Measurements from ENCODE around the gene ST6GALNAC3. TPM values are rescaled to one million over a fixed set of nuclear protein-coding genes. Genes with fewer than 3 reads are reported as not detected.

Gene ST6GALNAC3
- total RNA-seq, 1 donor from 2014 or later, result 7.2 TPM

DNA sequence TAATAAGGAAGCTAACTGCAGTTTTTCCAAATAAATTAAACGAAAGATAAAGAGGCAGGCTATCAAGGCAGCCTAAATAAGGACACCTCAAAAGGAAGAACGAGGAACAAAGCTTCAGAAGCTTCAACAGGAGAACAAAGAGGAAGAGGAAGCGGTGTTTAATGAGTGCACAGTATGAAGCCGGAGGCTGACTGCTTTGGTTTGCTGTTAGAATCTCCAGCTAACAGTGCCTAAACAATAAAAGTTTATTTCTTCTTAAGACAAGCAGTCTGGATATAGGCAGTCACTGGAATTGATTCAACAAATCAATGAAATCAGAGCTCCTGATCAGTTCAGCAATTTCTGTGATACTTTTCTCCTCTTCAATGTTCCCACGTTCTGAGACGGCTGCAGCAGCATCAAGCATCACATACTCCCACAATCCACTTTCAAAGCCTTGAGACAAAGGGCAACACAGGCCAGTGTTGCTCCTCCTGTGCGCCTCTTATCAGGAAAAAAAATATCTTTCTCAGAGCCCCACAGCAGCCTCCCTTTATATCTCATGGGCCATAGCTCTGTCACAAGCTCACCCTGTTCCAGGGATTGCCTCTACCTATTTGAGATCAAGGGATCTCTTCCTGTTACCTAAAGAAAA is 427.2 kb downstream of the ST6GALNAC3 start:
- no peak for DNase-seq (ENCODE audit: low spot score)

DNA sequence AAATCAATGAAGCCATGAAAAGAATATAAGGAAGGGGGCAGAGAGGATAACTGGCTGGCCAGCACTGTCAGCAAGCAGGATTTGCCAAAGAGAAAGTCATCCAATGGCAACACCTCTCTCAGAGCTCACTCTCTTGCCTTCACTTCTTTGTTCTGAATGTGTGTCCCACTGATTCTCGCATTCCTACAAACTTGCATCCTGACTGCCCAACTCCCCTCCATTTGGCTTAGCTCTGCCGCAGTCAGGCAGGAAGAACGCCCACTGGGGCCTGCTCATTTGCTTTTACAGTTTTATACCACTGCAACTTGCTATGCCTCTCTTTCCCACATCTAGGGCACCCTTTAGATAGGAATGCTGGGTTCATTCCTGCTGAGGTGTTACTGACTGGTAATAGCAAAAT is 428.6 kb downstream of the ST6GALNAC3 start:
- no peak for DNase-seq (ENCODE audit: low spot score)

DNA sequence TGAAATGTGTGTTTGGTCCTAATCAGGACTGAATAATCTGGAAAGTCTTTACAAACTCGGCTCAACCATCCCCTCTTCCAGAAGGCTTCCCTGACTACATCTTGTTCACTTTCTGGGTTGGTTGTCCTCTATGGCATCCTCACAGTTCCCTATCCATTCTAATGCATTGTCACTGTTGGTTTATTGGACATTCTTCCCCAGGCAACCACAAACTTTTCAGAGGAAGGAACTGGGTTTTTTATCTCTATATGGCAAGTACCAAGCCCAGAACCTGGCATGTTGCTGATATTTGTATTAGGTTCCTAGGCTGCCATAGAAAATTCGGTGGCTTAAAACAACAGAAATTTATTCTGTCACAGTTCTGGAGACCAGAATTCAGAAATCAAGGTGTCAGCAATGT is 429.2 kb downstream of the ST6GALNAC3 start:
- DNase-seq (ENCODE audit: low spot score), result no peak

DNA sequence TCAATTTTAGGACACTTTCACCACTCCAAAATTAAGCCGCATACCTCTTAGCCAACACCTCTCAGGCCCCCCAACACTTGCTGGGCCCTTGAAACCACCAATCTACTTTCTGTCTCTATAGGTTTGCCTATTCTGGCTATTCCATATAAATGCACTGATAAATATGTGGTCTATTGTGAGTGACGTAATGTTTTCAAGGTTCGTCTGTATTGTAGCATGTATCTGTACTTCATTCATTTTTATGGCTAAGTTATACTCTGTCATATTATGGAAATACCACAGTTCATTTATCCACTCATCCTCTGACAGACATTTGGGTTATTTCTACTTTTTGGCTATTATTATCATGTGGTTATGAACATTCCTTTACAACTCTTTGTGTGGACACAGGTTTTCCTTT is 432.8 kb downstream of the ST6GALNAC3 start:
- no peak for DNase-seq (ENCODE audit: low spot score)

DNA sequence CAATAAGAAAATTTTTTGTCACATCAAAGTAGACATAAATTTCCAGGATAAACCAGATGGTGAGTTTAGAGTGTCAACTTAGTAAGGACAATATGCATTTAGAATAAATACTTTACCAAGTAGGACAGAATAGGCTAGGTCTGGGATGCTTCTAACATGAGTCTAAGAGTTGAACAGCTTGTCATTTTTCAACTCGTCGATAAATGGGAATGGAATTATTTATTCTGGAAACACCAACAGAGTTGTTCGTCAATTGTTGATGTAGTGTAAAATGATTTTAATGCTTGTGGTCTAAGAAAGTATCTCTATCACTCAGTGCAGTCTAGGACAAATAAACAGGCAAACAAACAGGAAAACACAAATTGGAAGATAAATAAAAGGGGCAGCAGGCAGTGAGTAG is 434.3 kb downstream of the ST6GALNAC3 start:
- DNase-seq (ENCODE audit: low spot score), result no peak

DNA sequence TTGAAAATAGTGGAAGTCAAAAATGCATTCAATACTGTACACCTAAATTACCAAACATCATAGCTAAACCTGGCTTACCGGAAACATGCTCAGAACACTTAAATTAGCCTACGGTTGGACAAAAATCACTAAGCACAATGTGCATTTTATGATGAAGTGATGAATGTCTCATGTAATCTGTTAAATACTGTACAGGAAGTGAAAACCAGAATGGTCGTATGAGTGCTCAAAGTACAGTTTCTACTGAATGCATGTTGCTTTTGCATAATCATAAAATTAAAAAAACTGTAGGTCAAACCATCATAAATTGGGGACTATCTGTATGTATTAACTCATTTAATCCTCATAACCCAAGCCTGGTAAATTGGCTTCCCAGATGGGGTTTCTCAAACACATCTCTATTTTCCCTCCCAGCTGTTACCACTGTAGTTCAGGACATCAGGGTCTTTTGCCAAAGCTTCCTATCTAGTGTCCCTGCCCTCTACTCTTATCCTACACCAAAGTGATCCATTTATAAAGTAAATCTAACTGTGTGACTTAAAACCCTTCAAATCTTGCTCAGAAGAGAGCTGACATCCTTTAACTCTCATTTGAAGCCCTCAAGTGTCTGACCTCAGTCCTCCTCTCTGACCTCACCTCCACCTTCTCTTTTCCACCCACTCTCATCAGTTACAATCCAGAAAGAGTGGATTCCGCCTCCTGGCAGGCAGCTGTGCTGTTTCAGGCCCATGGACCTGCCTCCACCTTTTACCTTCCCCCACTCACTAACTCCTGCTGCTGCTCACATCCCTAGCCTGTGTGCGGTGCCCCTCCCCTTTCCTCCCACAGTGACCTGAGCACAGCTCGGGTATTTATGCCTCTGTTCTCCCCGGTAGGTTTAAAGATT is 436.4 kb downstream of the ST6GALNAC3 start:
- DNase-seq (ENCODE audit: low spot score), result no peak

DNA sequence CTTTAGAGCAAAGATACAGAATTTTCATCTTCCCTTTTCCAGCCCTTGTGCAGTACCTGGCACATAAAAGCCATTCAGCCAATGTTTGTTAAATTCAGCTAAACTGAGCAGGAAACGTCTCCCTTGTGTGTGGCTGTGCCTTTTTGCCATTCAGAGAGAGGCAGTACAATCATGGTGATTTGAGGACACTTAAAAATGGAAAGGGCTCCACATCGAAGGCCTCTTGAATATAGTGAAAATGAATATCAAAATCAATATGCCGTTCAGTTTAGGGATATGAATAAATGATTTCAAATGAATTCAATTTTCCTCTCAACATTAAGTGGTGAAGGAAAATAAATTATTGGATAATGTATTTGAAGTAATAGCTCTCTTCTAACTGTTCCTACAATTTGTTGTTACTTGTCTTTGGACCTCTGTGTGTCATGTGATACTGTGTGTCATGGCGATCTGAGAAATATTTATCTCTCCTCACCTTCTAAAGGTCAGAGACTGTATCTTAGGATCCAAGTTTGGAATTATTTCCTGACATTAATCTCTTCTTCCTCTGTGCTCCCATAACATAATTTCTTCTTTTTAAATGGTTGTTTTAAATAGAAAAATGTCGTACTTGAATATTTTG is 437.1 kb downstream of the ST6GALNAC3 start:
- DNase-seq (ENCODE audit: low spot score), result no peak

DNA sequence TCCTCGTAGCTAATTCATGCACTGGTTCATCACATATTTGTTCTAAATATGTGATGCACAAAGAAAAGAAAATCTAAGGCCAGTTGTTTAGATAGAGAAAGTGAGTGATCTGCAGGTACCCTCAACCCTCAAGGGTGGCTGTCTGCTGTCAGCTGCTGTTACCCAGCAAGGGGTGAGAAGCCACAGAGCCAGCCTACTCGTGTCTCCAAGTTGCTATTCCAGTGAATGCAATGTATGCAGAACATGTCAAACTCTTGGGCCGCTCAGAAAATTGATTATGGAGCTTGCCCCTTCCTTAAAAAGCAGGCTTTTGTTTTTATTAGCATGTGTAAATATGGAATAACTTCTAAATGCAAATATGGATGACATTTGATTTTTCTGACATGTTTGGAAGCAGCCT is 456.4 kb downstream of the ST6GALNAC3 start:
- DNase-seq (ENCODE audit: low spot score), result no peak

DNA sequence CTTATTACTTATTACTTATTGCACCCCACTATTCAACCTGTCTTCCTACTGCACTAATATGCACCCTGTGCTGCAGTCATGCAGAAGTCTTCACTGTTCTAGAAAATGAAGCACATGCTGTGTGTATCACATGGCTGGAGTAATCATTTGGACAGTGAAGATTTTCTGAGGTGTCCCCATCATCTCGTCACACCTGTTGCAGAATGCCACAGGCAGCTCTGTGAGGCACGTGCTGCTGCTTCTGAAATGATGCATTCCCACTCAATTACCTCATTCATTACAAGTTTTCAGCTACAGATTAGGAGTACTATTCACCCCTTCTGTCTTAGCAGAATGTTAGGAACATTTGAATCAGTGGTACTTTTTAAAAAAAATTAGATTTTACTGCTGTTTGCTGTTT is 467.1 kb downstream of the ST6GALNAC3 start:
- DNase-seq (ENCODE audit: low spot score), result no peak

DNA sequence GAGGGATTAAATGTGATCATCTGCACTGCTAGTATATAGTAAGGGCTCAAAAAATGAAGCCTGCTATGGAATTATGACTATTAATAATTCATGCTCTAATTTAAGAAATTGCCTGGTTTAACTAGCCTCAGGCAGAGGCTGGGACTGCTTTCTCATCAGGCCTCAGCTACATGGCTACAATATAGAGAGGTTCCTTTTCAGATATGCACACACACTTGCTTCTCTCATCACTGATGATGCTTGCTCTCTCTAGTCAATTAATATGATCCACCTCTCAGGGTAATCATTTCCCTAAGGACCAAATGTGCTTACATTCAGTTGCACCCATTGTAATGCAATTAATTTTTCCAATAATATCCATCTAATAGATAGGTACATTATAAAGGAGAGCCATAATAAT is 467.8 kb downstream of the ST6GALNAC3 start:
- no peak for DNase-seq (ENCODE audit: low spot score)

DNA sequence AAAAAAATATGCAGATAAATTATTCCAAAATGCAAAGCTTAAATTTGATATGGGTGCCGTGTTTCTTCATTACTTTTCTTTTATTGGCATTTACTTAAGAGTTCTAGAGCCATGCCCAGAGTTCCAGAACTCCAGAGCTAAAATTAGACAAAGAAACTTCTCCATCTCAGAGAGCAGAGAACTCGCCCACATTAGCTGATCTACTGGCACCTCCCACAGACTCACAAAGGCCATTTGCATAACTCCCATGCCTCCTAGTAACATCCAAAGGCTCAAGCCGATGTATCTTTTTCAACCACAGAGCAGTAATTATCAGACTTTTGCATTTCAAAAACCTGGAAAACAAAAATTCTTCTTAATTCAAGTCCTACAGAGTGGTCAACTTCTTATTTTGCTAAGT is 468.9 kb downstream of the ST6GALNAC3 start:
- DNase-seq (ENCODE audit: low spot score), result no peak

DNA sequence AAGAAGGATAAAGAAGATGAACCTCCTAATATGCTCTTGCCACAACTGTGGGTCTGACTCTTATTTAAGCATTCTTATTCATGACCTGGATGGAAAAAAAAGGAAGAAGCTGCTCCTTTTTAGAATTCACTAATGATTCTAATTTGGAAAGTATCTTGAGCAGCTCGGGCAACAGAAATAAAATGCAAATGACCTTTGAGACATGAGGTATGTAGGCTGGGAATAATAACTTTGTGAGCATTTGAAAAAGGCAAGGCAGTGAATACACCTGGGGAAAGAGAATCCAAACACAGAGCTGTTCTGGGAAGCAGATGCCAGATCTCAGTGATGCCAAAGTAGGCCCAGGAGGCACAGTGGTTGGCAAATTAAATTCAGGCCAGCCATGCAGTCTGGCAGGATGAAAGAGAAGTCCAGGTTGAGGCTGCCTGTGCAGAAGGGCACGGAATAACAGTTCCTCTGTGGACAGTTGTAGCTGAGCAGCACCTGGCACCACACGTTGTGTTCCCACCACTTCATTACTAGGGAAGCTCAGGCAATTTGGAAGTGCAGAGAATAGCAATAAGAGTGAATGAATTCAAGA is 471.9 kb downstream of the ST6GALNAC3 start:
- no peak for DNase-seq (ENCODE audit: low spot score)

DNA sequence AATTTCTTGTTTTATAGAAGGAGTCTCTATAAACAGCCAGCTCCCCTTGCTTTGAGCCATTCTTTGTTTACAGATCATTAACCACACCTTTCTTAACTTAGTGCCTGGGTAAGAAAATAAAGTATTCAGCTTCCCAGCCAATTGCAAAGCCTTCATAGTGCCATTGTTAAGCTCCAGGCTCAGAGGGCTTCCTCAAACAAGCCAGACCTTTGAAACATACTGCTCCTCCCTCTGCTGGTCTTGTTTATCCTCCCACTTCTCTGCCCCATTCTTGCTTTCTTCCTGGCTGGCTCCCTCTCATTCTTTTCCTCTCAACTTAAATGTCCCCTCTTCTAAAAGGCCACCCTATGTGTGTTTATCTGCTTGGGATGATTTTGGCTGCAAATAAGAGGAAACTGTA is 473.4 kb downstream of the ST6GALNAC3 start:
- DNase-seq (ENCODE audit: low spot score), result no peak

DNA sequence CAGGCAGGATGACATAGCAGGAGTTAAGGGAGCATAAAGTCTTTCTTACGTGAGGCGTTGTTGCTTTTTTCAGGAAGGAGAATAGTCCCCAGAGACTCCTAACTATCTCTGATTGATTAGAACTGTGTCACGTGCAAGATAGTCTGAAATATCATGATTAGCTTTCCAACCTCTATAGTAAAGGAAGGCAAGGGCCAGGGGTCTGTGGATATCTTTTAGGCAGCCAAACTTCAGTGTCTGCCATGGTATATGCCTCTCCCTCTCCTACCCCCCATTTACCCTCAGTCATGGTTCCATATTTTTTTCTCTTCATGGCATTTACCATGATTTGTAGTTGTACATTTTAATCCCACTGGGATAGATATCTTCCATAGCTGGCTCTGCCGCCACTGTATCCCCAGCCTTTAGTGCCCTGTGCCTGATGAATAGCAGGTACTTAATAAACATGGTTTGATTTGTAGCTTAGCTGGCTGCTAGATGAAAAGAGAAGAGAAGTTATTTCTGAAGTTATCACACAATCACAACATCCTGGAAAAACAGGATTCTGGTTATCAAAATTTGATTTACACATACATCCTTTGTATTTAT is 474.1 kb downstream of the ST6GALNAC3 start:
- no peak for DNase-seq (ENCODE audit: low spot score)

DNA sequence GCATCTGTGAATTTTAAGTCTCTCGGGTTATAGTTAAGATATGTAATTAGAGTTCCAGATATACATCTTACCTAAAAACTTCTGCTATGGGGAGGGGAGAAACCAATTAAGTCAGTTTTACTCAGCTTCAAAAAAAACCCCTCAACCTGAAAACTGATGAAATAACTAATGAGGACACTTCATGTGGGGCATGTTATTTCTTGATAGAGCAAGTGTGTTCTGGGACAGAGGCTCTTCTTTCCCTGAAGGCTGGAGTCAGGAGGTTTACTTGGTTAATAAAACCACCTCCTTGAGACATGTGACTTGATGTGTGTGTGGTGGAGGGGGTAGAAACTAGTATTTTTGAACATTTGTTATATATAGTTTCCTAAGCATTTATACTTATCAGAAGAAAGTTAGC is 479.7 kb downstream of the ST6GALNAC3 start:
- no peak for DNase-seq (ENCODE audit: low spot score)

DNA sequence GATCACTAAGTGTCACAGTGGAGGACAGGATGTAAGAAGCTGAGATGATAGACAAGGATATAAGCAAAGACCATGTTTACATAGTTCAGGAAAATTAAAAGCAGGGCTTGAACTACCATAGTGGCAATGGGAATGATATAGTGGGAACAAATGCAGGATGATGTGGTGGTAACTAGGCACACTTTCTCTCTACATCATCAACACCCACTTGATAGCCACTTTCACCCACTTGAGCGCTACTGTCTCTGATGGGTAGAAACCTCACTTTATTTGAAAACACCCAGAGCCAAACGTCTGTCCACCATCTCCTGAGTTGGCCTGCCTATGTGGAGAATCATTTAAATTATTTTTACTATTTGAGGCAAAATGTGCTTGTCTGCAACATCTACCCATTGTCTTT is 487.7 kb downstream of the ST6GALNAC3 start:
- no peak for DNase-seq (ENCODE audit: low spot score)

DNA sequence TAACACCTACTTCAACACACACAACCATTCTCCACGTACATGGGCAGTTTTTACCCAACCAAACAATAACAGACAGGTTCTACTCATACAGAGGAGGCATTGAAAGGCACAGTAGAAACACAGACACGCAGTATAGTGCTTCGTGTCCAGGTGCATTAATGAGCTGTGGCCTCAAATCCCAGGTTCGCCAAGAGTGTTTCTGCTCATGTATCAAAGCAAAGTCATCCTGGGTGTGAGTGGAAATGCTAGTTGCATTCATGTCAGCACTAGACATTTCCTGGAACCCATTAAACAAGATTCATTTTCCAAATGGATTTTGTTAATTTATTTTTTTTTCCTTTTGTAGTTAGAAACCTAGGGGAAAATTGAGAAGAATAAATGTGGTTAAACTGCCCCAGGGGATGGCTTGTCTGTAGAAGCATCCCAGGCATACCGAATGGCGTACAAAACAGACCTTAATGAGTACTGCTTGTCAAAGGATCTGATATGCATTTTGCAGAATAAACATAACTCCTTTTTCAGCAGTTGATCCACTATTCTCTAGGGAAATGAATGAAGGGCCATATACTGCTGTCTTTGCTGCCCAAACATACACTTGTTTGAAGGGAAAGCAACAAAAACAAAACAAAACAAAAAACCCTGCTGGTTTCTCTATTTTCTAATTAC is 494.2 kb downstream of the ST6GALNAC3 start:
- no peak for DNase-seq (ENCODE audit: low spot score)

DNA sequence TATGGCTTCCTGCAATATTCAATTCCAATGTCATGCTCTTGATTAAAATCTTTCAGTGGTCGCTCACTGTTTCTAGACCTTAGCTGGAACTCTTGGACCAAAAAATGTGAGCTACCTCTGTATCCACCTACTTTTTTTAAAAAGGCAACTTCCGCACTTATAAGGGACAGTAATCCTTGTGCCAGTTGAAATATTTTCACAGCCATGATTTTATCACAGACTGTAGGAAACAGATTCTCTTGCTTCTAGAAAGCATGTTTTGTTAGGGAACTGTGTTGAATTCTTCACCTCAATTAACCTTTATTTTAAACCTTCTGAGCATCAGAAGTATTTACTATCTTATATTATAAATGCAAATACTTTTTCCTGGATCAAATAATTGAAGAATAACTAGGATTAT is 496.7 kb downstream of the ST6GALNAC3 start:
- DNase-seq (ENCODE audit: low spot score), result no peak

DNA sequence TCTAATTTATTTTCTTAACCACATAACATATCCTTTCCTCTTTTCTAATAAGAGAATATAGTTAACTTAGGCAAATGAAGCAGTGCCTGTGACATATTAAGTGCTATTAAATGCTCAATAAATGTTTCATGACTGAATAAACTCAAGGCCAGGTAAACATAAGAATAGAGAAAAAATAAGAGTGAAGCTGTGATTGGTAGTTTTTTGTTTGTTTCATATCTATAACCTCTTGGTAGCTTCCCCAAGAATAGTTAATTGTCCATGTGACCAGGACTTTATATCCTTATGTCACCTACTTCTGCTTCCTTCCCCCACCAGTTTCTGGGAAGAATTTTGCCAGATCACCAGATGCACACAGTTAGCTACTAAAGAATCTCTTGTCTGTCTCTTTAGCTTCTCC is 497.7 kb downstream of the ST6GALNAC3 start:
- no peak for DNase-seq (ENCODE audit: low spot score)

DNA sequence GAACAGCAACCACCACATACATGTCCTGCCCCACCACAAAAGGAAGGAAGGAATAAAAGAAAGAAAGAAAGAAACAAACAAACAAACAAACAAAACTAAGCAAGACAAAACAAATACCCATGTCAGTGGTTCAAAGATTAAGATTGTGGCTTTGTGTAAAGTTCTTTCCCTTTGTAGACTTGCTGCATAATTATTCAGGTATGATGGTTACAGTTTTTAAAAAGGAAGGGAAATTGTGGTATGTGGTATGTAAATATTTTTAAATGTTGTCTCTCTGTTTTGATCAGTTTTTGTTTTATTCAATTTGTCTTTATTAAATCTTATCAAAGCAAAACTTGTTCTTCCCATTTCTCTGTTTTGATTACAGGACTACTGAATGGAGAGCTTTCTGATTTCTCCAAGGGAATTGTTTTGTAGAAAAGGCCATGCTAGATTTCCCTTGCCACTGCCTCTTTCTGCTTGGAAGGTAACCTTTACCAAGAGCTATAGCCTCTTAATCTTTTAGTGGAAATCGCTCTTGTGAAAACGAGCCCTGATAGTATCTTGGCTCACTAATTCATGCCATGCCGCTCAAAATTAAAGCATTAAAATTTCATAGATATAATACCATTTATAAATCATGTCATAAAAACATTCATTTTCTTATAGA is 502.5 kb downstream of the ST6GALNAC3 start:
- DNase-seq (ENCODE audit: low spot score), result no peak
